H1 (cell line): ENCODE data around the gene GLTP. TPM values are rescaled to one million over a fixed set of nuclear protein-coding genes. Genes with fewer than 3 reads are reported as not detected.

Experiments used
- CTCF ChIA-PET: fragments of 300-600 bp; sonication (Branson Sonifier 250); formaldehyde crosslinking; loops from one replicate; lab custom pipeline; 2021; ENCODE audit not compliant: partially characterized antibody; lab: Charles Lee
- POLR2A ChIA-PET: fragments of 300-600 bp; sonication (Branson Sonifier 250); formaldehyde crosslinking; loops from one replicate; lab custom pipeline; 2021; ENCODE audit warnings: inconsistent platforms; ENCODE audit not compliant: partially characterized antibody; lab: Charles Lee
- DNase-seq, 2 experiments: peaks; one replicate each; pipeline versions ENCODE4 v3.0.0 to v3.0.0-alpha.2; 2010 to 2022; ENCODE audit warnings: low spot score in 2 of 2, low read depth in 1 of 2, mixed read lengths in 1 of 2
- FAIRE-seq: peaks from 2 replicates; lab custom pipeline; 2011; peaks lifted over from hg19 to GRCh38; lab: Jason Lieb, UNC
- H2AFZ ChIP-seq: 2 replicates; pipeline ENCODE4 v1.8.1; 2012; ENCODE audit warnings: low read length, inconsistent platforms
- H2AK5ac ChIP-seq: 2 replicates; pipeline ENCODE4 v1.6.1; 2013; ENCODE audit warnings: low read depth, low read length
- H2BK120ac ChIP-seq: replicated peaks from 2 replicates; pipeline ENCODE3; 2013; ENCODE audit warnings: low read depth, low read length, inconsistent platforms
- H2BK12ac ChIP-seq: 2 replicates; pipeline ENCODE4 v1.6.1; 2013; ENCODE audit warnings: low read depth, low read length
- H2BK15ac ChIP-seq: 2 replicates; pipeline ENCODE4 v1.6.1; 2013; ENCODE audit warnings: low read length
- H2BK20ac ChIP-seq: 2 replicates; pipeline ENCODE4 v1.6.1; 2013; ENCODE audit warnings: low read length
- H2BK5ac ChIP-seq: 2 replicates; pipeline ENCODE4 v1.6.1; 2013; ENCODE audit warnings: low read depth, low read length
- H3K14ac ChIP-seq: 2 replicates; pipeline ENCODE4 v1.6.1; 2013; ENCODE audit warnings: inconsistent platforms; ENCODE audit not compliant: insufficient read length
- H3K18ac ChIP-seq: 2 replicates; pipeline ENCODE4 v1.6.1; 2013; ENCODE audit warnings: low read length; ENCODE audit errors: extremely low read depth
- H3K23ac ChIP-seq: 2 replicates; pipeline ENCODE4 v1.6.1; 2013; ENCODE audit warnings: inconsistent platforms; ENCODE audit not compliant: insufficient read length
- H3K23me2 ChIP-seq: 2 replicates; pipeline ENCODE4 v1.6.1; 2013; ENCODE audit warnings: low read depth, low read length
- H3K27ac ChIP-seq: 2 replicates; pipeline ENCODE4 v1.6.1; 2011; ENCODE audit warnings: low read depth, low read length, inconsistent platforms
- H3K27me3 ChIP-seq, 4 experiments: replicated peaks in 1 of 4; 1 replicate in 1 of 4; 2 replicates in 3 of 4; pipeline versions ENCODE4 v1.6.1 to v1.8.1; 2011 to 2013; ENCODE audit warnings: low read length in 3 of 4, mild to moderate bottlenecking in 3 of 4, inconsistent platforms in 2 of 4, mixed read lengths in 2 of 4, moderate library complexity in 1 of 4; ENCODE audit not compliant: control insufficient read depth in 3 of 4, insufficient read depth in 3 of 4; ENCODE audit errors: extremely low read depth in 1 of 4
- H3K36me3 ChIP-seq, 4 experiments: 2 replicates each; pipeline versions ENCODE4 v1.6.1 to v1.8.1; 2011 to 2013; ENCODE audit warnings: mild to moderate bottlenecking in 4 of 4, low read length in 3 of 4, moderate library complexity in 2 of 4, control low read depth in 1 of 4, inconsistent platforms in 1 of 4; ENCODE audit not compliant: insufficient read depth in 4 of 4, control insufficient read depth in 2 of 4
- H3K4ac ChIP-seq: replicated peaks from 2 replicates; pipeline ENCODE3; 2013; ENCODE audit warnings: low read length, low read depth, mixed read lengths, inconsistent platforms; ENCODE audit not compliant: insufficient read length
- H3K4me1 ChIP-seq, 4 experiments: replicated peaks in 1 of 4; 1 replicate in 1 of 4; 2 replicates in 3 of 4; pipeline versions ENCODE4 v1.6.1 to v1.8.1; 2011 to 2013; ENCODE audit warnings: low read length in 3 of 4, inconsistent platforms in 2 of 4, mixed read lengths in 1 of 4; ENCODE audit not compliant: insufficient read depth in 4 of 4, control insufficient read depth in 3 of 4
- H3K4me2 ChIP-seq, 2 experiments: 2 replicates each; pipeline versions ENCODE4 v1.6.1 to v1.8.1; 2011 to 2013; ENCODE audit warnings: low read depth in 2 of 2, low read length in 2 of 2, control low read depth in 1 of 2, inconsistent platforms in 1 of 2, mild to moderate bottlenecking in 1 of 2; ENCODE audit not compliant: insufficient read depth in 1 of 2
- H3K4me3 ChIP-seq, 4 experiments: fragments of 200-600, 300-600 bp in 1 of 4; sonication (generic), shearing (Covaris generic), sonication (Bioruptor Twin) in 1 of 4; 2 replicates each; pipeline versions ENCODE4 v1.5.1 to v1.8.1; 2011 to 2016; ENCODE audit warnings: low read length in 4 of 4, low read depth in 3 of 4, control low read depth in 2 of 4, inconsistent platforms in 2 of 4, mild to moderate bottlenecking in 2 of 4, mixed read lengths in 1 of 4, moderate library complexity in 1 of 4; ENCODE audit not compliant: insufficient read depth in 2 of 4; ENCODE audit errors: extremely low read depth in 1 of 4
- H3K56ac ChIP-seq: replicated peaks from 2 replicates; pipeline ENCODE3; 2013; ENCODE audit warnings: low read depth, mild to moderate bottlenecking, mixed read lengths, low read length, inconsistent platforms; ENCODE audit not compliant: insufficient read length
- H3K79me1 ChIP-seq: 2 replicates; pipeline ENCODE4 v1.6.1; 2013; ENCODE audit warnings: low read depth, low read length, control low read depth
- H3K79me2 ChIP-seq, 2 experiments: 2 replicates each; pipeline versions ENCODE4 v1.6.1 to v1.8.1; 2012 to 2013; ENCODE audit warnings: low read length in 2 of 2, mild to moderate bottlenecking in 2 of 2, inconsistent platforms in 1 of 2; ENCODE audit not compliant: insufficient read depth in 2 of 2, control insufficient read depth in 1 of 2
- H3K9ac ChIP-seq, 4 experiments: replicated peaks in 1 of 4; 1 replicate in 1 of 4; 2 replicates in 3 of 4; pipeline versions ENCODE4 v1.6.1 to v1.8.1; 2011 to 2013; ENCODE audit warnings: low read depth in 3 of 4, low read length in 3 of 4, control low read depth in 2 of 4, mild to moderate bottlenecking in 2 of 4, moderate library complexity in 2 of 4, inconsistent platforms in 1 of 4; ENCODE audit errors: extremely low read depth in 1 of 4
- H3K9me3 ChIP-seq, 2 experiments: 2 replicates each; pipeline versions ENCODE4 v1.6.1 to v1.8.1; 2012 to 2013; ENCODE audit warnings: mild to moderate bottlenecking in 2 of 2, moderate library complexity in 2 of 2, control low read depth in 1 of 2, inconsistent platforms in 1 of 2, low read depth in 1 of 2, low read length in 1 of 2, mixed read lengths in 1 of 2; ENCODE audit not compliant: insufficient read depth in 2 of 2
- H4K20me1 ChIP-seq, 2 experiments: replicated peaks in 1 of 2; 2 replicates each; pipeline versions ENCODE3 to v1.8.1; 2011 to 2013; ENCODE audit warnings: inconsistent platforms in 2 of 2, low read length in 2 of 2, mild to moderate bottlenecking in 1 of 2; ENCODE audit not compliant: insufficient read depth in 2 of 2, control insufficient read depth in 1 of 2
- H4K5ac ChIP-seq: 2 replicates; pipeline ENCODE4 v1.6.1; 2013; ENCODE audit warnings: low read length, low read depth, mixed read lengths, inconsistent platforms; ENCODE audit not compliant: insufficient read length
- H4K8ac ChIP-seq: 2 replicates; pipeline ENCODE4 v1.8.0; 2013; ENCODE audit warnings: mild to moderate bottlenecking, moderate library complexity, low read length, inconsistent platforms; ENCODE audit not compliant: insufficient read depth; ENCODE audit errors: extremely low read depth
- H4K91ac ChIP-seq: replicated peaks from 2 replicates; pipeline ENCODE3; 2013; ENCODE audit warnings: low read length, mixed read lengths, inconsistent platforms; ENCODE audit not compliant: insufficient read length
- CHD1 ChIP-seq: IDR thresholded peaks from 2 replicates; pipeline ENCODE4 v1.6.1; 2012; ENCODE audit warnings: low read depth, low read length, improper control_type of control experiment
- EZH2 ChIP-seq: fragments of 200-600 bp; sonication (generic); IDR thresholded peaks from 2 replicates; pipeline ENCODE4 v1.7.1; 2012; ENCODE audit warnings: low read depth, mild to moderate bottlenecking, moderate library complexity, low read length, inconsistent platforms; ENCODE audit not compliant: severe bottlenecking
- FOSL1 ChIP-seq: IDR thresholded peaks from 2 replicates; pipeline ENCODE4 v1.6.1; 2011; ENCODE audit warnings: mild to moderate bottlenecking, low read depth, low read length, moderate library complexity; ENCODE audit not compliant: insufficient read depth
- NRF1 ChIP-seq: IDR thresholded peaks from 2 replicates; pipeline ENCODE4 v1.6.1; 2011; ENCODE audit warnings: mild to moderate bottlenecking, low read depth, low read length, improper control_type of control experiment
- RAD21 ChIP-seq, 2 experiments: IDR thresholded peaks in 1 of 2; conservative IDR thresholded peaks in 1 of 2; 2 replicates each; pipeline ENCODE4 v1.6.1; 2011; ENCODE audit warnings: low read depth in 2 of 2, low read length in 2 of 2, improper control_type of control experiment in 1 of 2, inconsistent platforms in 1 of 2, mild to moderate bottlenecking in 1 of 2, moderate library complexity in 1 of 2
- SIRT6 ChIP-seq: IDR thresholded peaks from one replicate; pipeline ENCODE4 v1.7.1; 2012; ENCODE audit warnings: low read length, inconsistent platforms
- SP4 ChIP-seq: IDR thresholded peaks from 2 replicates; pipeline ENCODE4 v1.6.1; 2012; ENCODE audit warnings: low read length, inconsistent platforms
- TCF12 ChIP-seq: IDR thresholded peaks from 2 replicates; pipeline ENCODE4 v1.6.1; 2011; ENCODE audit warnings: low read depth, mild to moderate bottlenecking, low read length
- YY1 ChIP-seq: IDR thresholded peaks from 2 replicates; pipeline ENCODE4 v1.6.1; 2011; ENCODE audit warnings: low read depth, mild to moderate bottlenecking, low read length
- WGBS, 2 experiments: shearing (Covaris generic) in 1 of 2; methylation state at CpG; one replicate each; pipeline versions ENCODE4 v1.1.6 to v1.1.7; 2013 to 2015; ENCODE audit warnings: low lambda C conversion rate in 2 of 2, mixed read lengths in 2 of 2, inconsistent platforms in 1 of 2, low coverage in 1 of 2, missing lambda C conversion rate in 1 of 2; ENCODE audit not compliant: insufficient replicate concordance in 2 of 2, insufficient coverage in 1 of 2, insufficient read length in 1 of 2; ENCODE audit errors: extremely low coverage in 1 of 2, missing lambda C conversion rate in 1 of 2; 5-methylcytosine and 5-hydroxymethylcytosine counted together
- polyA plus RNA-seq, 7 experiments: library from polyadenylated mRNA; depleted of rRNA in 3 of 7; stranded (reverse) in 5 of 7; unstranded in 2 of 7; fragments of >200 nt in 5 of 7; fragments of 200-250 nt in 2 of 7; gene quantifications; 1 replicate in 5 of 7; 2 replicates in 1 of 7; 4 replicates in 1 of 7; pipeline versions ENCODE4 v1.2.1 to v1.2.3, GENCODE V29; 2011 to 2013; ENCODE audit warnings: missing spikeins in 2 of 7, mixed read lengths in 2 of 7
- total RNA-seq: library from RNA; stranded (reverse); fragmentation: NEBNext Ultra II Directional; extraction: Animal tissue kit (Norgen Biotek cat#: 25700); gene quantifications from 2 replicates; pipeline ENCODE4 v1.2.1, GENCODE V29; 2021
- TF ChIP-seq, protein P1 (sequence below): IDR thresholded peaks from 2 replicates; pipeline ENCODE4 v1.6.1; 2012; ENCODE audit warnings: inconsistent platforms
- TF ChIP-seq, protein P2 (sequence below): IDR thresholded peaks from 2 replicates; pipeline ENCODE4 v1.6.1; 2012; ENCODE audit warnings: low read length, inconsistent platforms

Gene GLTP
- total and polyA plus RNA-seq, 2 of the 8 experiments (the other 6 are each of a cell fraction or from before 2014, with no cell fraction given), result 9.8 to 26.1 TPM

DNA sequence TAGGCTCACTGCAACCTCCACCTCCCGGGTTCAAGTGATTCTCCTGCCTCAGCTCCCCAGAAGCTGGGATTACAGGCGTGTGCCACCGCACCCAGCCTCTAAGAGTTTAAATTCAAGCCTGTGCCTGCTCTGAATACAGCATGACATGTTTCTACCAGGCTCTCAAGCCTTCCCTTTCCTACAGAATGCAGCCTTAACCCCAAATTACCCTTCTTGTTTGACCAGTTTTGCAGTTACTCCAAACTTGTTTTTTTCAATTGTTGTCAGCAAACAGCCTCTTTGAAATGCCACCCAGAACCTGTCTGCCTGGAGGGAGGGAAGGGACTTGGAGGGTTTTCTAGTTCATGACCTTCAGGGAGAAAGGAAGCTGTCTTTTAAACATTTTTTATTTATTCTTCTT lies 15.4 kb downstream of the GLTP start:
- Histone ChIP-seq H3K14ac (no peak overlapping the region), H3K79me1 (no peaks in the 10 kb centered on the region; the same call in none of the 2 replicates), H2BK120ac (no peak overlapping the region), H3K23ac (no peak overlapping the region), H2AFZ (no peak overlapping the region), H2BK5ac (no peak overlapping the region), H3K27ac (no peak overlapping the region), H3K9me3 (no peaks in the 10 kb centered on the region), H2BK20ac (no peak overlapping the region), H4K91ac (no peak overlapping the region), H3K4me1 (peaks cover 0 to 6% (median 4%) of the 10 kb centered on the region in 4 experiments; a peak in 4 of 7 replicates), H4K5ac (no peak overlapping the region), H3K56ac (no peak overlapping the region), H3K23me2 (no peaks in the 10 kb centered on the region), H3K4me3 (no peak overlapping the region), H3K27me3 (no peaks in the 10 kb centered on the region), H3K9ac (no peak overlapping the region), H3K36me3 (no peaks in the 10 kb centered on the region), H3K4ac (no peak overlapping the region), H4K8ac (no peak overlapping the region), H3K18ac (no peak overlapping the region; the same call in 1 of the 2 replicates), H3K79me2 (no peaks in the 10 kb centered on the region; a peak in 2 of 4 replicates), H2BK15ac (no peak overlapping the region), H2BK12ac (no peak overlapping the region), H3K4me2 (no peak overlapping the region; a peak in 1 of 4 replicates), H2AK5ac (no peak overlapping the region), H4K20me1 (peaks cover 2% of the 10 kb centered on the region in 2 experiments)
- FAIRE-seq, result no peak
- DNase-seq, result no peak
- TF ChIP-seq CHD1, result no peak
- no peak for TF ChIP-seq NRF1
- TF ChIP-seq, protein P1, sequence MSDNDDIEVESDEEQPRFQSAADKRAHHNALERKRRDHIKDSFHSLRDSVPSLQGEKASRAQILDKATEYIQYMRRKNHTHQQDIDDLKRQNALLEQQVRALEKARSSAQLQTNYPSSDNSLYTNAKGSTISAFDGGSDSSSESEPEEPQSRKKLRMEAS, result no peak
- no peak for TF ChIP-seq EZH2
- TF ChIP-seq SIRT6, result no peak
- TF ChIP-seq RAD21 (IDR thresholded peaks at IDR 0.05 in 1 of 2, conservative IDR thresholded peaks at IDR 0.05 in 1 of 2; ENCODE audit: low read depth in 2 of 2, low read length in 2 of 2), result no peak
- TF ChIP-seq TCF12, result no peak
- no peak for TF ChIP-seq SP4
- no peak for TF ChIP-seq YY1
- TF ChIP-seq, protein P2, sequence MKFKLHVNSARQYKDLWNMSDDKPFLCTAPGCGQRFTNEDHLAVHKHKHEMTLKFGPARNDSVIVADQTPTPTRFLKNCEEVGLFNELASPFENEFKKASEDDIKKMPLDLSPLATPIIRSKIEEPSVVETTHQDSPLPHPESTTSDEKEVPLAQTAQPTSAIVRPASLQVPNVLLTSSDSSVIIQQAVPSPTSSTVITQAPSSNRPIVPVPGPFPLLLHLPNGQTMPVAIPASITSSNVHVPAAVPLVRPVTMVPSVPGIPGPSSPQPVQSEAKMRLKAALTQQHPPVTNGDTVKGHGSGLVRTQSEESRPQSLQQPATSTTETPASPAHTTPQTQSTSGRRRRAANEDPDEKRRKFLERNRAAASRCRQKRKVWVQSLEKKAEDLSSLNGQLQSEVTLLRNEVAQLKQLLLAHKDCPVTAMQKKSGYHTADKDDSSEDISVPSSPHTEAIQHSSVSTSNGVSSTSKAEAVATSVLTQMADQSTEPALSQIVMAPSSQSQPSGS, result no peak
- TF ChIP-seq FOSL1, result no peak
- 94% methylated on average over 3 of the region's 3 CpGs; no CpG with 5 or more reads in 1 of the 2 experiments for WGBS, 2 experiments
- ChIA-PET POLR2A (interaction anchor here (0.9 kb wide), 1 partner anchor 13 kb away, joined by 4 read pairs; no protein-coding TSS in a partner anchor), CTCF (interaction anchor here (0.8 to 7.1 kb wide), 6 partner anchors 13 to 89 kb away, joined by 3 to 86 read pairs (median 3); no protein-coding TSS in a partner anchor)
